IMR-90 (cell line): ENCODE data around the gene ADAMTSL4.

ENCODE experiments used
- BHLHE40 ChIP-seq: fragments of 150-350 bp; IDR thresholded peaks from 2 replicates; pipeline ENCODE4 v1.6.1; 2016; ENCODE audit warnings: mild to moderate bottlenecking, low read depth, low read length
- CEBPB ChIP-seq: IDR thresholded peaks from 2 replicates; pipeline ENCODE4 v1.6.1; 2012; ENCODE audit warnings: low read depth, low read length, improper control_type of control experiment
- CHD1 ChIP-seq: IDR thresholded peaks from 2 replicates; pipeline ENCODE4 v1.6.1; 2012; ENCODE audit warnings: low read depth, low read length, improper control_type of control experiment
- CTCF ChIP-seq: conservative IDR thresholded peaks from 2 replicates; pipeline ENCODE4 v1.5.1; 2012; ENCODE audit warnings: mild to moderate bottlenecking, low read depth, low read length, improper control_type of control experiment
- MAFK ChIP-seq: IDR thresholded peaks from 2 replicates; pipeline ENCODE4 v1.6.1; 2012; ENCODE audit warnings: low read depth, low read length, improper control_type of control experiment
- MAZ ChIP-seq: IDR thresholded peaks from 2 replicates; pipeline ENCODE4 v1.6.1; 2012; ENCODE audit warnings: low read depth, mild to moderate bottlenecking, low read length, improper control_type of control experiment, moderate library complexity, borderline replicate concordance
- POLR2A ChIP-seq: IDR thresholded peaks from 2 replicates; pipeline ENCODE4 v1.6.1; 2012; ENCODE audit warnings: mild to moderate bottlenecking, low read depth, low read length
- RAD21 ChIP-seq: IDR thresholded peaks from 2 replicates; pipeline ENCODE4 v1.6.1; 2012; ENCODE audit warnings: low read length, improper control_type of control experiment
- SMC3 ChIP-seq: fragments of 150-350 bp; IDR thresholded peaks from 2 replicates; pipeline ENCODE4 v1.6.1; 2016; ENCODE audit warnings: low read depth, mild to moderate bottlenecking, antibody characterized with exemption, low read length, moderate library complexity

- TF ChIP-seq RAD21 (no peak), CEBPB (no peak), BHLHE40 (no peak), POLR2A (no peak), CTCF (no peak), CHD1 (no peak), SMC3 (no peak), MAFK (no peak), MAZ (no peak)
These were observed 16.3 kb upstream of the ADAMTSL4 start for GRCh38 chr1:150532860-150533259.
